HG03439 (cell line): ENCODE data around the gene ERBB4.
"Not testable (repeated sequence)": the region's sequence is repeated elsewhere in the genome, so short reads cannot be mapped to it uniquely, and the experiment has no call there.

Experiments used
- ATAC-seq: cut with Tn5 transposase; IDR thresholded peaks from one replicate; pipeline ENCODE4 v1.9.1; 2021; ENCODE audit warnings: mild to moderate bottlenecking, moderate library complexity; ENCODE audit not compliant: unreplicated experiment

The ERBB4 gene

GRCh38 chr2:212311807-212312404 lies 226.7 kb downstream of the ERBB4 start:
- no peak for ATAC-seq

- ATAC-seq = no peak
Observed at GRCh38 chr2:212299943-212300342, 238.7 kb downstream of the ERBB4 start.

GRCh38 chr2:212299333-212299732 lies 239.3 kb downstream of the ERBB4 start:
- ATAC-seq = no peak

- no peak for ATAC-seq
Observed at GRCh38 chr2:212295571-212295970, 243.0 kb downstream of the ERBB4 start.

- ATAC-seq = no peak
Observed at GRCh38 chr2:212294816-212295215, 243.8 kb downstream of the ERBB4 start.

GRCh38 chr2:212289301-212289700 lies 249.3 kb downstream of the ERBB4 start:
- ATAC-seq = no peak

GRCh38 chr2:212288308-212288707 lies 250.3 kb downstream of the ERBB4 start:
- ATAC-seq = no peak

GRCh38 chr2:212284166-212284565 lies 254.4 kb downstream of the ERBB4 start:
- no peak for ATAC-seq

GRCh38 chr2:212282671-212283261 lies 255.8 kb downstream of the ERBB4 start:
- ATAC-seq = no peak

- ATAC-seq = no peak
Observed at GRCh38 chr2:212276813-212277212, 261.8 kb downstream of the ERBB4 start.

- ATAC-seq = no peak
Observed at GRCh38 chr2:212274215-212274614, 264.4 kb downstream of the ERBB4 start.

- no peak for ATAC-seq
Observed at GRCh38 chr2:212271583-212271982, 267.0 kb downstream of the ERBB4 start.

GRCh38 chr2:212269005-212269404 lies 269.6 kb downstream of the ERBB4 start:
- ATAC-seq = no peak

- ATAC-seq = no peak
Observed at GRCh38 chr2:212266297-212266696, 272.3 kb downstream of the ERBB4 start.

GRCh38 chr2:212265777-212266176 lies 272.8 kb downstream of the ERBB4 start:
- ATAC-seq = no peak

GRCh38 chr2:212264187-212264586 lies 274.4 kb downstream of the ERBB4 start:
- ATAC-seq = no peak

- no peak for ATAC-seq
Observed at GRCh38 chr2:212259226-212259625, 279.4 kb downstream of the ERBB4 start.

GRCh38 chr2:212254339-212254738 lies 284.3 kb downstream of the ERBB4 start:
- ATAC-seq = no peak

GRCh38 chr2:212249451-212249850 lies 289.2 kb downstream of the ERBB4 start:
- ATAC-seq = no peak

- no peak for ATAC-seq
Observed at GRCh38 chr2:212245880-212246279, 292.7 kb downstream of the ERBB4 start.

GRCh38 chr2:212242724-212243123 lies 295.9 kb downstream of the ERBB4 start:
- ATAC-seq = no peak

- not testable (repeated sequence) for ATAC-seq
Observed at GRCh38 chr2:212238152-212238551, 300.4 kb downstream of the ERBB4 start.
